Measurements from ENCODE around the gene FAM185A.
"Not testable (repeated sequence)": the region's sequence is repeated elsewhere in the genome, so short reads cannot be mapped to it uniquely, and the experiment has no call there.

- TF ChIP-seq POLR2A (IDR thresholded peaks at IDR 0.05) = not testable (repeated sequence)
- TF ChIP-seq, protein P1, sequence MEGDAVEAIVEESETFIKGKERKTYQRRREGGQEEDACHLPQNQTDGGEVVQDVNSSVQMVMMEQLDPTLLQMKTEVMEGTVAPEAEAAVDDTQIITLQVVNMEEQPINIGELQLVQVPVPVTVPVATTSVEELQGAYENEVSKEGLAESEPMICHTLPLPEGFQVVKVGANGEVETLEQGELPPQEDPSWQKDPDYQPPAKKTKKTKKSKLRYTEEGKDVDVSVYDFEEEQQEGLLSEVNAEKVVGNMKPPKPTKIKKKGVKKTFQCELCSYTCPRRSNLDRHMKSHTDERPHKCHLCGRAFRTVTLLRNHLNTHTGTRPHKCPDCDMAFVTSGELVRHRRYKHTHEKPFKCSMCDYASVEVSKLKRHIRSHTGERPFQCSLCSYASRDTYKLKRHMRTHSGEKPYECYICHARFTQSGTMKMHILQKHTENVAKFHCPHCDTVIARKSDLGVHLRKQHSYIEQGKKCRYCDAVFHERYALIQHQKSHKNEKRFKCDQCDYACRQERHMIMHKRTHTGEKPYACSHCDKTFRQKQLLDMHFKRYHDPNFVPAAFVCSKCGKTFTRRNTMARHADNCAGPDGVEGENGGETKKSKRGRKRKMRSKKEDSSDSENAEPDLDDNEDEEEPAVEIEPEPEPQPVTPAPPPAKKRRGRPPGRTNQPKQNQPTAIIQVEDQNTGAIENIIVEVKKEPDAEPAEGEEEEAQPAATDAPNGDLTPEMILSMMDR (IDR thresholded peaks at IDR 0.05) = not testable (repeated sequence)
Measured at GRCh38 chr7:102730431-102730830, 18.4 kb upstream of the FAM185A start.
